Measurements from ENCODE around the gene NECTIN4. TPM values are rescaled to one million over a fixed set of nuclear protein-coding genes. Genes with fewer than 3 reads are reported as not detected.
A peak's percentile ranks its signal among the peaks of the same experiment; 100 is the strongest.

NECTIN4 gene
- total and polyA plus RNA-seq, 2 of the 13 experiments (the other 11 are each of a cell fraction or from before 2014, with no cell fraction given): 5.9 to 12.4 TPM

- TF ChIP-seq, protein P1, sequence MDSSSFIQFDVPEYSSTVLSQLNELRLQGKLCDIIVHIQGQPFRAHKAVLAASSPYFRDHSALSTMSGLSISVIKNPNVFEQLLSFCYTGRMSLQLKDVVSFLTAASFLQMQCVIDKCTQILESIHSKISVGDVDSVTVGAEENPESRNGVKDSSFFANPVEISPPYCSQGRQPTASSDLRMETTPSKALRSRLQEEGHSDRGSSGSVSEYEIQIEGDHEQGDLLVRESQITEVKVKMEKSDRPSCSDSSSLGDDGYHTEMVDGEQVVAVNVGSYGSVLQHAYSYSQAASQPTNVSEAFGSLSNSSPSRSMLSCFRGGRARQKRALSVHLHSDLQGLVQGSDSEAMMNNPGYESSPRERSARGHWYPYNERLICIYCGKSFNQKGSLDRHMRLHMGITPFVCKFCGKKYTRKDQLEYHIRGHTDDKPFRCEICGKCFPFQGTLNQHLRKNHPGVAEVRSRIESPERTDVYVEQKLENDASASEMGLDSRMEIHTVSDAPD (CRISPR knock-in tag; IDR thresholded peaks at IDR 0.05): no peak
- TF ChIP-seq ZNF556 (CRISPR knock-in tag; IDR thresholded peaks at IDR 0.05; ENCODE audit: borderline replicate concordance) (no peak), ARHGAP35 (CRISPR knock-in tag; IDR thresholded peaks at IDR 0.05; ENCODE audit: borderline replicate concordance) (no peak), TAF15 (IDR thresholded peaks at IDR 0.05; ENCODE audit: low read depth, low read length, poor library complexity, severe bottlenecking) (no peak), SPEN (CRISPR knock-in tag; IDR thresholded peaks at IDR 0.05; ENCODE audit: low read depth) (no peak), HNF4A (CRISPR knock-in tag; IDR thresholded peaks at IDR 0.05) (peak; percentile 74), CENPT (CRISPR knock-in tag; IDR thresholded peaks at IDR 0.05; ENCODE audit: low read depth) (no peak), NR2C2 (CRISPR knock-in tag; IDR thresholded peaks at IDR 0.05; ENCODE audit: borderline replicate concordance) (peak; percentile 60; the same call in 1 of the 2 replicates), ZKSCAN5 (CRISPR knock-in tag; IDR thresholded peaks at IDR 0.05) (no peak), NFRKB (IDR thresholded peaks at IDR 0.05) (no peak), ZNF670 (CRISPR knock-in tag; IDR thresholded peaks at IDR 0.05; ENCODE audit: borderline replicate concordance) (no peak), AKNA (CRISPR knock-in tag; IDR thresholded peaks at IDR 0.05; ENCODE audit: borderline replicate concordance) (no peak), ZUFSP (CRISPR knock-in tag; IDR thresholded peaks at IDR 0.05; ENCODE audit: borderline replicate concordance) (no peak)
- TF ChIP-seq, protein P2, sequence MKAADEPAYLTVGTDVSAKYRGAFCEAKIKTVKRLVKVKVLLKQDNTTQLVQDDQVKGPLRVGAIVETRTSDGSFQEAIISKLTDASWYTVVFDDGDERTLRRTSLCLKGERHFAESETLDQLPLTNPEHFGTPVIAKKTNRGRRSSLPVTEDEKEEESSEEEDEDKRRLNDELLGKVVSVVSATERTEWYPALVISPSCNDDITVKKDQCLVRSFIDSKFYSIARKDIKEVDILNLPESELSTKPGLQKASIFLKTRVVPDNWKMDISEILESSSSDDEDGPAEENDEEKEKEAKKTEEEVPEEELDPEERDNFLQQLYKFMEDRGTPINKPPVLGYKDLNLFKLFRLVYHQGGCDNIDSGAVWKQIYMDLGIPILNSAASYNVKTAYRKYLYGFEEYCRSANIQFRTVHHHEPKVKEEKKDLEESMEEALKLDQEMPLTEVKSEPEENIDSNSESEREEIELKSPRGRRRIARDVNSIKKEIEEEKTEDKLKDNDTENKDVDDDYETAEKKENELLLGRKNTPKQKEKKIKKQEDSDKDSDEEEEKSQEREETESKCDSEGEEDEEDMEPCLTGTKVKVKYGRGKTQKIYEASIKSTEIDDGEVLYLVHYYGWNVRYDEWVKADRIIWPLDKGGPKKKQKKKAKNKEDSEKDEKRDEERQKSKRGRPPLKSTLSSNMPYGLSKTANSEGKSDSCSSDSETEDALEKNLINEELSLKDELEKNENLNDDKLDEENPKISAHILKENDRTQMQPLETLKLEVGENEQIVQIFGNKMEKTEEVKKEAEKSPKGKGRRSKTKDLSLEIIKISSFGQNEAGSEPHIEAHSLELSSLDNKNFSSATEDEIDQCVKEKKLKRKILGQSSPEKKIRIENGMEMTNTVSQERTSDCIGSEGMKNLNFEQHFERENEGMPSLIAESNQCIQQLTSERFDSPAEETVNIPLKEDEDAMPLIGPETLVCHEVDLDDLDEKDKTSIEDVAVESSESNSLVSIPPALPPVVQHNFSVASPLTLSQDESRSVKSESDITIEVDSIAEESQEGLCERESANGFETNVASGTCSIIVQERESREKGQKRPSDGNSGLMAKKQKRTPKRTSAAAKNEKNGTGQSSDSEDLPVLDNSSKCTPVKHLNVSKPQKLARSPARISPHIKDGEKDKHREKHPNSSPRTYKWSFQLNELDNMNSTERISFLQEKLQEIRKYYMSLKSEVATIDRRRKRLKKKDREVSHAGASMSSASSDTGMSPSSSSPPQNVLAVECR (CRISPR knock-in tag; IDR thresholded peaks at IDR 0.05; ENCODE audit: borderline replicate concordance): no peak
- TF ChIP-seq, protein P3, sequence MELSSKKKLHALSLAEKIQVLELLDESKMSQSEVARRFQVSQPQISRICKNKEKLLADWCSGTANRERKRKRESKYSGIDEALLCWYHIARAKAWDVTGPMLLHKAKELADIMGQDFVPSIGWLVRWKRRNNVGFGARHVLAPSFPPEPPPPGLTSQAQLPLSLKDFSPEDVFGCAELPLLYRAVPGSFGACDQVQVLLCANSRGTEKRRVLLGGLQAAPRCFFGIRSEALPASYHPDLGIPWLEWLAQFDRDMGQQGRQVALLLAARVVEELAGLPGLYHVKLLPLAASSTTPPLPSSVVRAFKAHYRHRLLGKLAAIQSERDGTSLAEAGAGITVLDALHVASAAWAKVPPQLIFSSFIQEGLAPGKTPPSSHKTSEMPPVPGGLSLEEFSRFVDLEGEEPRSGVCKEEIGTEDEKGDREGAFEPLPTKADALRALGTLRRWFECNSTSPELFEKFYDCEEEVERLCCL (CRISPR knock-in tag; IDR thresholded peaks at IDR 0.05; ENCODE audit: borderline replicate concordance): no peak
Observed at GRCh38 chr1:161091093-161091492, 1.7 kb upstream of the NECTIN4 start (continued).

Measured in HepG2 (cell line).